H9 (cell line): Measurements from ENCODE around the gene AP2A1. TPM values are rescaled to one million over a fixed set of nuclear protein-coding genes. Genes with fewer than 3 reads are reported as not detected.

Source experiments
- DNase-seq: peaks from one replicate; pipeline ENCODE4 v3.0.0-alpha.2; 2017
- H2AFZ ChIP-seq: one replicate; pipeline ENCODE4 v1.6.1; 2013; ENCODE audit warnings: mild to moderate bottlenecking, low read length, control low read depth, moderate library complexity
- H2AK5ac ChIP-seq: 2 replicates; pipeline ENCODE4 v1.6.1; 2013; ENCODE audit warnings: low read length, control low read depth, mixed read lengths; ENCODE audit not compliant: insufficient read length
- H2BK120ac ChIP-seq: one replicate; pipeline ENCODE4 v1.6.1; 2013; ENCODE audit warnings: low read depth, mild to moderate bottlenecking, low read length, control low read depth, inconsistent platforms; ENCODE audit not compliant: poor library complexity, severe bottlenecking
- H2BK12ac ChIP-seq: 2 replicates; pipeline ENCODE4 v1.6.1; 2013; ENCODE audit warnings: low read length, control low read depth, mixed read lengths, low read depth; ENCODE audit not compliant: insufficient read length
- H2BK15ac ChIP-seq: 2 replicates; pipeline ENCODE4 v1.6.1; 2013; ENCODE audit warnings: low read depth, low read length, control low read depth
- H2BK20ac ChIP-seq: one replicate; pipeline ENCODE4 v1.6.1; 2013; ENCODE audit warnings: low read depth, mild to moderate bottlenecking, low read length, control low read depth, inconsistent platforms; ENCODE audit not compliant: poor library complexity, severe bottlenecking
- H2BK5ac ChIP-seq: 2 replicates; pipeline ENCODE4 v1.6.1; 2013; ENCODE audit warnings: low read length, control low read depth, mixed read lengths; ENCODE audit not compliant: insufficient read length
- H3K14ac ChIP-seq: 2 replicates; pipeline ENCODE4 v1.6.1; 2013; ENCODE audit warnings: low read length, control low read depth; ENCODE audit not compliant: insufficient read depth
- H3K18ac ChIP-seq: 2 replicates; pipeline ENCODE4 v1.6.1; 2013; ENCODE audit warnings: low read depth, mild to moderate bottlenecking, mixed read lengths, low read length, control low read depth; ENCODE audit not compliant: insufficient read length
- H3K23ac ChIP-seq: 2 replicates; pipeline ENCODE4 v1.6.1; 2013; ENCODE audit warnings: low read length, control low read depth, mixed read lengths, low read depth; ENCODE audit not compliant: insufficient read length
- H3K23me2 ChIP-seq: 2 replicates; pipeline ENCODE4 v1.6.1; 2013; ENCODE audit warnings: low read depth, mild to moderate bottlenecking, mixed read lengths, low read length, control low read depth; ENCODE audit not compliant: insufficient read length, poor library complexity, severe bottlenecking
- H3K27ac ChIP-seq: 2 replicates; pipeline ENCODE4 v1.5.1; 2013; ENCODE audit warnings: low read length, control low read depth, mixed read lengths, low read depth; ENCODE audit not compliant: insufficient read length
- H3K27me3 ChIP-seq: 2 replicates; pipeline ENCODE4 v1.6.1; 2013; ENCODE audit warnings: low read length, control low read depth, inconsistent platforms; ENCODE audit not compliant: insufficient read depth
- H3K4ac ChIP-seq: 2 replicates; pipeline ENCODE4 v1.6.1; 2013; ENCODE audit warnings: low read depth, mild to moderate bottlenecking, control low read depth, inconsistent platforms, low read length, moderate library complexity
- H3K4me1 ChIP-seq: 2 replicates; pipeline ENCODE4 v1.6.1; 2013; ENCODE audit warnings: low read length, control low read depth, inconsistent platforms; ENCODE audit not compliant: insufficient read depth
- H3K4me2 ChIP-seq: 2 replicates; pipeline ENCODE4 v1.6.1; 2013; ENCODE audit warnings: low read length, control low read depth, mixed read lengths; ENCODE audit not compliant: insufficient read length, insufficient read depth
- H3K56ac ChIP-seq: 2 replicates; pipeline ENCODE4 v1.6.1; 2013; ENCODE audit warnings: low read depth, mild to moderate bottlenecking, mixed read lengths, low read length, control low read depth; ENCODE audit not compliant: insufficient read length
- H3K79me1 ChIP-seq: 2 replicates; pipeline ENCODE4 v1.6.1; 2013; ENCODE audit warnings: low read depth, mild to moderate bottlenecking, moderate library complexity, low read length, control low read depth, inconsistent platforms; ENCODE audit not compliant: insufficient read depth, poor library complexity, severe bottlenecking
- H3K79me2 ChIP-seq: 2 replicates; pipeline ENCODE4 v1.6.1; 2013; ENCODE audit warnings: low read length, control low read depth, inconsistent platforms; ENCODE audit not compliant: insufficient read depth
- H3K9ac ChIP-seq: 2 replicates; pipeline ENCODE4 v1.6.1; 2013; ENCODE audit warnings: low read length, control low read depth, mixed read lengths; ENCODE audit not compliant: insufficient read length; ENCODE audit errors: extremely low read depth
- H3K9me3 ChIP-seq: one replicate; pipeline ENCODE4 v1.6.1; 2013; ENCODE audit warnings: low read depth, low read length, inconsistent platforms; ENCODE audit not compliant: control insufficient read depth
- H3T11ph ChIP-seq: one replicate; pipeline ENCODE4 v1.6.1; 2013; ENCODE audit warnings: mild to moderate bottlenecking, low read length, control low read depth, inconsistent platforms
- H4K20me1 ChIP-seq: one replicate; pipeline ENCODE4 v1.6.1; 2013; ENCODE audit not compliant: control insufficient read depth, insufficient read length, insufficient read depth
- H4K5ac ChIP-seq: 2 replicates; pipeline ENCODE4 v1.6.1; 2013; ENCODE audit warnings: low read depth, mild to moderate bottlenecking, mixed read lengths, low read length, control low read depth; ENCODE audit not compliant: insufficient read length
- H4K8ac ChIP-seq: replicated peaks from 2 replicates; pipeline ENCODE4 v1.6.1; 2013; ENCODE audit warnings: low read length, control low read depth, mixed read lengths, low read depth; ENCODE audit not compliant: insufficient read length
- H4K91ac ChIP-seq: 2 replicates; pipeline ENCODE4 v1.6.1; 2013; ENCODE audit warnings: low read depth, mild to moderate bottlenecking, moderate library complexity, mixed read lengths, low read length, control low read depth; ENCODE audit not compliant: insufficient read length
- H3K27ac Mint-ChIP-seq, 3 experiments: 2 replicates in 2 of 3; 3 replicates in 1 of 3; pipeline ENCODE4 v1.8.0; 2020 to 2021; ENCODE audit warnings: mixed read lengths in 3 of 3, mild to moderate bottlenecking in 1 of 3, moderate library complexity in 1 of 3
- H3K27me3 Mint-ChIP-seq: 2 replicates; pipeline ENCODE4 v1.8.0; 2021; ENCODE audit warnings: low read depth, mild to moderate bottlenecking, moderate library complexity, mixed read lengths
- H3K36me3 Mint-ChIP-seq, 3 experiments: 2 replicates in 2 of 3; 3 replicates in 1 of 3; pipeline ENCODE4 v1.8.0; 2020 to 2021; ENCODE audit warnings: low read depth in 3 of 3, mixed read lengths in 3 of 3; ENCODE audit not compliant: insufficient read depth in 1 of 3
- H3K4me1 Mint-ChIP-seq, 2 experiments: 2 replicates each; pipeline ENCODE4 v1.8.0; 2020; ENCODE audit warnings: mixed read lengths in 2 of 2
- H3K4me3 Mint-ChIP-seq, 2 experiments: 2 replicates in 1 of 2; 3 replicates in 1 of 2; pipeline ENCODE4 v1.8.0; 2020 to 2021; ENCODE audit warnings: mild to moderate bottlenecking in 2 of 2, mixed read lengths in 2 of 2, moderate library complexity in 1 of 2
- H3K9me3 Mint-ChIP-seq, 2 experiments: 2 replicates in 1 of 2; 3 replicates in 1 of 2; pipeline ENCODE4 v1.8.0; 2020; ENCODE audit warnings: mild to moderate bottlenecking in 2 of 2, mixed read lengths in 2 of 2, moderate library complexity in 1 of 2
- CTCF ChIP-seq: fragments of 200-600 bp; sonication (generic); conservative IDR thresholded peaks from 3 replicates; pipeline ENCODE4 v1.8.0; 2021; ENCODE audit warnings: antibody characterized with exemption, mild to moderate bottlenecking
- WGBS: extraction: QIAGEN DNeasy Blood & Tissue Kit; methylation state at CpG from one replicate; pipeline ENCODE4 v1.1.7; 2013; ENCODE audit warnings: missing lambda C conversion rate, low lambda C conversion rate, mixed read lengths; ENCODE audit not compliant: insufficient read length; ENCODE audit errors: extremely low coverage; 5-methylcytosine and 5-hydroxymethylcytosine counted together
- total RNA-seq: library from RNA; stranded (reverse); gene quantifications from 2 replicates; pipeline ENCODE4 v1.2.1, GENCODE V29; 2021

Gene AP2A1
- total RNA-seq, 1 experiment from 2014 or later: 108 TPM

- H3K4me1 ChIP-seq: peaks cover 4% of the 10 kb centered on the region
- no peak overlapping the region; the same call in 1 of the 2 replicates for H3K14ac ChIP-seq
- H3K27me3 Mint-ChIP-seq: peaks cover 7% of the 10 kb centered on the region
- WGBS: no CpG with 5 or more reads among the region's 1 CpG
- H2BK5ac ChIP-seq: no peak overlapping the region
- H2BK20ac ChIP-seq: peak overlapping the region; percentile 76
- H3K79me1 ChIP-seq: peaks cover 6% of the 10 kb centered on the region
- peak overlapping the region; percentile 81 for H4K91ac ChIP-seq
- H4K20me1 ChIP-seq: no peaks in the 10 kb centered on the region
- no peak overlapping the region for H3K23ac ChIP-seq
- H3K4ac ChIP-seq: peak overlapping the region; percentile 84; the same call in 1 of the 2 replicates
- no peak overlapping the region for H2AFZ ChIP-seq
- H3T11ph ChIP-seq: peak overlapping the region; percentile 87
- H2BK12ac ChIP-seq: peak overlapping the region; percentile 43
- H3K27ac Mint-ChIP-seq: peak overlapping the region; percentile 82 to 94 (median 85); a peak in 6 of 7 replicates
- no peak for TF ChIP-seq CTCF
- H3K36me3 Mint-ChIP-seq: peaks cover 2 to 5% (median 4%) of the 10 kb centered on the region in 3 experiments; a peak in 5 of 7 replicates
- DNase-seq: no peak
- H2BK15ac ChIP-seq: no peak overlapping the region
- peaks cover under 1% of the 10 kb centered on the region; the same call in 1 of the 2 replicates for H3K79me2 ChIP-seq
- H4K5ac ChIP-seq: no peak overlapping the region
- H3K4me3 Mint-ChIP-seq: peak overlapping the region in 1 of 2 experiments; percentile 55; a peak in 1 of 5 replicates
- H2BK120ac ChIP-seq: peak overlapping the region; percentile 96
- peaks cover 11% of the 10 kb centered on the region for H3K23me2 ChIP-seq
- no peak overlapping the region for H3K4me2 ChIP-seq
- no peak overlapping the region for H4K8ac ChIP-seq
- no peaks in the 10 kb centered on the region; a peak in 1 of 5 replicates for H3K9me3 Mint-ChIP-seq
- no peak overlapping the region for H3K9ac ChIP-seq
- no peak overlapping the region for H3K27ac ChIP-seq
- no peak overlapping the region for H3K56ac ChIP-seq
- peak overlapping the region; percentile 94 for H3K18ac ChIP-seq
- H3K9me3 ChIP-seq: no peaks in the 10 kb centered on the region
- no peaks in the 10 kb centered on the region for H3K27me3 ChIP-seq
- no peak overlapping the region for H2AK5ac ChIP-seq
- peaks cover 18 to 35% of the 10 kb centered on the region in 2 experiments for H3K4me1 Mint-ChIP-seq
These were observed 47.2 kb downstream of the AP2A1 start for GRCh38 chr19:49814010-49814409.
